IMR-90 (cell line): ENCODE results near the gene BCAT1.

Experiments
- BHLHE40 ChIP-seq: fragments of 150-350 bp; IDR thresholded peaks from 2 replicates; pipeline ENCODE4 v1.6.1; 2016; ENCODE audit warnings: mild to moderate bottlenecking, low read depth, low read length
- CHD1 ChIP-seq: IDR thresholded peaks from 2 replicates; pipeline ENCODE4 v1.6.1; 2012; ENCODE audit warnings: low read depth, low read length, improper control_type of control experiment
- CTCF ChIP-seq: conservative IDR thresholded peaks from 2 replicates; pipeline ENCODE4 v1.5.1; 2012; ENCODE audit warnings: mild to moderate bottlenecking, low read depth, low read length, improper control_type of control experiment
- MXI1 ChIP-seq: IDR thresholded peaks from 2 replicates; pipeline ENCODE4 v1.6.1; 2012; ENCODE audit warnings: low read depth, mild to moderate bottlenecking, low read length, moderate library complexity, borderline replicate concordance
- POLR2A ChIP-seq: IDR thresholded peaks from 2 replicates; pipeline ENCODE4 v1.6.1; 2012; ENCODE audit warnings: mild to moderate bottlenecking, low read depth, low read length
- RCOR1 ChIP-seq: IDR thresholded peaks from 2 replicates; pipeline ENCODE4 v1.6.1; 2012; ENCODE audit warnings: mild to moderate bottlenecking, low read length, improper control_type of control experiment; ENCODE audit not compliant: insufficient replicate concordance
- RFX5 ChIP-seq: IDR thresholded peaks from 2 replicates; pipeline ENCODE4 v1.8.0; 2012; ENCODE audit warnings: low read depth, mild to moderate bottlenecking, low read length, moderate library complexity

GRCh38 chr12:24915501-24915900, 33.4 kb downstream of the BCAT1 start:
- TF ChIP-seq RFX5 (no peak), RCOR1 (no peak), CTCF (no peak), BHLHE40 (no peak), POLR2A (no peak), MXI1 (no peak), CHD1 (no peak)
